C1 segment of cervical spinal cord (tissue), 14 donors: ENCODE measurements around the gene SPP1.

Experiments used
- DNase-seq, 14 donors: peaks; one replicate each; lab custom pipeline; 2025; lab: John Stamatoyannopoulos, UW

SPP1 gene

DNA sequence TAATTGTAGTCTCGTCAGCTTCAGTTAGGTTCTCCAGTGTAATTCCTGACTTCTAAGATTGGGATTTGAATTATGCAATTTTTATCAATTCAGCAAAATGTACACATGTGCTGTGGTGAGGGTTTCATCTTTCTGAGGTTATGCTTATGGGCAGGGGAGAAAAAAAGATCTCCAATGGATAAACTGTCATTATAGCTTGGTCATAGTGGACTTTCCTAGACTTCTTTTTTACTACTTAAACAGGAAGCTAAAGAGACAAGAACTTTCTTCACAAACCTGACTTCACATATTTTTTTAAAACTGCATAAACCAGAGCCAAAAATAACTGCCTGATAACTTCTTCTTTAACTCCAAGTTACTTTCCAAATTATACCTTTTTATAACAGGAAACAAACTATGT, 21.7 kb upstream of the SPP1 start:
- no peak for DNase-seq

- DNase-seq = no peak
Observed at GRCh38 chr4:87956501-87956900, 19.0 kb upstream of the SPP1 start.

GRCh38 chr4:87957061-87957460, 18.5 kb upstream of the SPP1 start:
- DNase-seq = no peak

- DNase-seq = no peak
Observed at GRCh38 chr4:87961993-87962392, 13.5 kb upstream of the SPP1 start.

GRCh38 chr4:87962398-87963146, 12.9 kb upstream of the SPP1 start:
- DNase-seq = no peak

- no peak for DNase-seq
Observed at GRCh38 chr4:87965501-87965975, 10.0 kb upstream of the SPP1 start.

- DNase-seq = no peak
Observed at GRCh38 chr4:87966095-87966496, 9.4 kb upstream of the SPP1 start.

- DNase-seq = peak in 1 of 14 donors; percentile 14
Observed at GRCh38 chr4:87967193-87967592, 8.3 kb upstream of the SPP1 start.

DNA sequence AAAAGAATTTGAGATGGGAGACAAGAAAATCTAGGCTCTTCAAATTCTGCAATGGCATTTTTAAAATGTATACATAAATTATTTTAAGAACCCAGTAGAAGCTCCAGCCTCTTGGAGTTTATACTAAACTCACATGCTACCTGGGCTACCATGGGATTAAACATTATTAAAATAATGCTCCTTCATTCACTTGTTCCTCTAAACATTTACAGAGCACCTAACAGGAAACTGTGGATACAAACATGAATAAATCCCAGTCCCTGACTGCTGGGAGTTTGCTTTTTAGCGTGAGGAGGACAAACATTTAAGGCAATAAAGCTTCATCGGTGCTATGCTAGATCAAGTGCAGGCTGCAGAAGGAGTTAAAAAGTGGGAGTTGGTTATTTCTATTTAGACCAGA, 5.4 kb upstream of the SPP1 start:
- no peak for DNase-seq

- DNase-seq = no peak
Observed at GRCh38 chr4:87971866-87972265, 3.6 kb upstream of the SPP1 start.

DNA sequence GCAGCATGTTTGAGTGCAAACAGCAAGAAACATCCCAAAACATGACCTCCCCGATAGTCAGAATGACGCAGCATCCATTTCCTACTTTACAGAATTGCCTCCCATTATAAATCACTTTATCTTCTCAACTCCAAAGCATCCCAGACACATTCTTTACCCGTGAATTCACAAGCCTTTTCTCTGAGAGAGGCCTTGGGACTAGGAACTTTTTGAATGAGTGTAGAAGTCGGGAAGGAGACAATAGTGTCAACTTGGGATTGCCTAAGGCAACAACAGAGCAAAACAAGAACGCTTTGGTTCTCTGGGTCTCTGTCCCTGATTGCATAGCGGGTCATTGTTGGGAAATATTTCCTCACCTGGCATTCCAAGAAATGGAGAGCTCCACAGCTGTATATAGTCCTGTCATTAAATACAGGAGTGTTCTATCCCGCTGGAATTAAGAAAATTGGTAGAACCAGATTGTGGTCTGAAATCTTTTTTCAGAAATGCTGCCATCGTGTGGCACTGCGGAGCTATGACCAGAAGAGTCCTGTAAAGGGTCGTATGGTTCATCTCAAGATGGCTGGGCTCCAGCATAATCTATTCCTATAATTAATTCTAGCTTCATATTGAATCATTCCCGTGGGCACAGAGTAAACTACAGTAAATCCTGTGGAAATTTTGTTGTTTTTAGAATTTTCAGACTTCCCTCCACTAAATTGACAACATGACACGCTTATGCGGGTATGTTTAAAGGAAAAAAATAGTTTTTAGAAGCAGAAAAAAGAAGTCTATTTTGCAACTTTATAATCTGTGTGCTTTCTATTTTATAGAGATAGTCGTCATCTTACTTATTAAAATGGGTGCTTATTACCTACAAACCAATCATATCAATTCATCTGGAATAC, 2.0 kb upstream of the SPP1 start:
- peak in 10 of 14 donors; percentile 9 to 82 (median 52) for DNase-seq

GRCh38 chr4:87974856-87975462, 555 bp upstream of the SPP1 start:
- peak in 2 of 14 donors; percentile 12 to 24 for DNase-seq

GRCh38 chr4:87977521-87978278, 2.2 kb downstream of the SPP1 start:
- peak in 8 of 14 donors; percentile 11 to 64 (median 30) for DNase-seq

DNA sequence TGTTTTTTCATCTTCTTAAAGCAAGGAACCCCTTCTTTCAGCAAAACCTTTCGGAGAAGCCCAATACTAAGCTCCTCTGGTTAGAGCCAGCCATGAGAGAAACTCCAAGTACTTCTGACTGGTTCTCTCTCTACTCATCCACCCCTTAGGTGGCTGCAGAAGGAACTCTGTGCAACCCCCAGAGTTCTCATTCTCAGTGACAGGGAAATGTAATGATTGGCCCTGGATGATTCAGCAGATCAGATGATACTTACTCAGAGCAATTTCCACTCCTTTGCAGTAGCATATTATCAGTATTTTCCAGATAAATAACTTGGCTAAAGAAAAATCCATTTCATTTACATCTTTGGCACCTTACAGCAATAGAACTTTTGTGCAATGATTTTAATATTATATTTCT, 3.2 kb downstream of the SPP1 start:
- peak in 2 of 14 donors; percentile 18 to 22 for DNase-seq

GRCh38 chr4:87979810-87980209, 4.3 kb downstream of the SPP1 start:
- no peak for DNase-seq

DNA sequence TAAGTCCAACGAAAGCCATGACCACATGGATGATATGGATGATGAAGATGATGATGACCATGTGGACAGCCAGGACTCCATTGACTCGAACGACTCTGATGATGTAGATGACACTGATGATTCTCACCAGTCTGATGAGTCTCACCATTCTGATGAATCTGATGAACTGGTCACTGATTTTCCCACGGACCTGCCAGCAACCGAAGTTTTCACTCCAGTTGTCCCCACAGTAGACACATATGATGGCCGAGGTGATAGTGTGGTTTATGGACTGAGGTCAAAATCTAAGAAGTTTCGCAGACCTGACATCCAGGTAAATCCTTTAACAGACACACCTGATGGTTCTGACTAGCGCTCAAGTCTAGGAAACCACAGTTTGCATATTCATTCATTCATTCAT, 6.0 kb downstream of the SPP1 start:
- DNase-seq = no peak

GRCh38 chr4:87982036-87982435, 6.5 kb downstream of the SPP1 start:
- no peak for DNase-seq

DNA sequence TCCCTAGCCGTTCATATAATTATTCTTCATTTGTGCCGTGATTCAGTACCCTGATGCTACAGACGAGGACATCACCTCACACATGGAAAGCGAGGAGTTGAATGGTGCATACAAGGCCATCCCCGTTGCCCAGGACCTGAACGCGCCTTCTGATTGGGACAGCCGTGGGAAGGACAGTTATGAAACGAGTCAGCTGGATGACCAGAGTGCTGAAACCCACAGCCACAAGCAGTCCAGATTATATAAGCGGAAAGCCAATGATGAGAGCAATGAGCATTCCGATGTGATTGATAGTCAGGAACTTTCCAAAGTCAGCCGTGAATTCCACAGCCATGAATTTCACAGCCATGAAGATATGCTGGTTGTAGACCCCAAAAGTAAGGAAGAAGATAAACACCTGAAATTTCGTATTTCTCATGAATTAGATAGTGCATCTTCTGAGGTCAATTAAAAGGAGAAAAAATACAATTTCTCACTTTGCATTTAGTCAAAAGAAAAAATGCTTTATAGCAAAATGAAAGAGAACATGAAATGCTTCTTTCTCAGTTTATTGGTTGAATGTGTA, 7.0 kb downstream of the SPP1 start:
- DNase-seq = peak in 1 of 14 donors; percentile 16

DNA sequence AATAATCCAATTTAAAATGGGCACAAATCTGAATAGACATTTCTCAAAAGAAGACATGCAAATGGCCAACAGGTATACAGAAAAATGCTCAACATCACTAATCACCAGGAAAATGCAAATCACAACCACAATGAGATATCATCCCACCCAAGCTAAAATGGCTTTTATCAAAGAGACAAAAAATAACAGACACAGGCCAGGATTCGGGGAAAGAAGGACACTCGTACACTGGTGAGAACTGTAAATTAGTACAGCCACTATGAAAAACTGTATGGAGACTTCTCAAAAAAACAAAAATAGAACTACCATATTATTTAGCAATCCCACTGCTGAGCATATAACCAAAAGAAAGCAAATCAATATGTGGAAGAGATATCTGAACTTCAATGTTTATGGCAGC, 8.5 kb downstream of the SPP1 start:
- no peak for DNase-seq

- peak in 13 of 14 donors; percentile 17 to 69 (median 60) for DNase-seq
Observed at GRCh38 chr4:87985097-87985886, 9.8 kb downstream of the SPP1 start.
